GM23338 (cell line): ENCODE data around the gene HLA-F.

Source experiments
- CREB1 ChIP-seq: fragments of 250-450 bp; sonication (Bioruptor Pico); IDR thresholded peaks from 2 replicates; pipeline ENCODE4 v1.5.0; 2020; ENCODE audit warnings: low read depth, mild to moderate bottlenecking, moderate library complexity
- ETS1 ChIP-seq: IDR thresholded peaks from 2 replicates; pipeline ENCODE4 v1.6.1; 2016; ENCODE audit warnings: antibody characterized with exemption
- EZH2 ChIP-seq: fragments of 200-600 bp; sonication (generic); IDR thresholded peaks from one replicate; pipeline ENCODE4 v1.8.0; 2017; ENCODE audit warnings: antibody characterized with exemption, mild to moderate bottlenecking, low read depth; ENCODE audit not compliant: unreplicated experiment
- EZH2phosphoT487 ChIP-seq: fragments of 200-600 bp; sonication (generic); IDR thresholded peaks from one replicate; pipeline ENCODE4 v1.8.1; 2018; ENCODE audit warnings: antibody characterized with exemption; ENCODE audit not compliant: unreplicated experiment
- JUNB ChIP-seq: IDR thresholded peaks from one replicate; pipeline ENCODE4 v1.6.1; 2016; ENCODE audit warnings: antibody characterized with exemption; ENCODE audit not compliant: unreplicated experiment
- POLR2AphosphoS5 ChIP-seq: IDR thresholded peaks from 2 replicates; pipeline ENCODE4 v1.6.1; 2016; ENCODE audit warnings: antibody characterized with exemption, low read depth
- REST ChIP-seq: IDR thresholded peaks from one replicate; pipeline ENCODE4 v1.6.1; 2018; ENCODE audit warnings: antibody characterized with exemption; ENCODE audit not compliant: unreplicated experiment
- TF ChIP-seq, protein P1 (sequence below), 2 experiments: fragments of 200-600 bp in 1 of 2; sonication (generic) in 1 of 2; conservative IDR thresholded peaks; 2 replicates each; pipeline versions ENCODE4 v1.5.1 to v1.6.1; 2016 to 2017; ENCODE audit warnings: antibody characterized with exemption in 2 of 2, low read depth in 2 of 2, mild to moderate bottlenecking in 2 of 2, moderate library complexity in 1 of 2
- TF ChIP-seq, protein P2 (sequence below): fragments of 250-450 bp; sonication (Bioruptor Pico); IDR thresholded peaks from 2 replicates; pipeline ENCODE4 v1.5.0; 2020; ENCODE audit warnings: mild to moderate bottlenecking, moderate library complexity

GRCh38 chr6:29728875-29729270 lies 5.6 kb downstream of the HLA-F start:
- TF ChIP-seq, protein P1, sequence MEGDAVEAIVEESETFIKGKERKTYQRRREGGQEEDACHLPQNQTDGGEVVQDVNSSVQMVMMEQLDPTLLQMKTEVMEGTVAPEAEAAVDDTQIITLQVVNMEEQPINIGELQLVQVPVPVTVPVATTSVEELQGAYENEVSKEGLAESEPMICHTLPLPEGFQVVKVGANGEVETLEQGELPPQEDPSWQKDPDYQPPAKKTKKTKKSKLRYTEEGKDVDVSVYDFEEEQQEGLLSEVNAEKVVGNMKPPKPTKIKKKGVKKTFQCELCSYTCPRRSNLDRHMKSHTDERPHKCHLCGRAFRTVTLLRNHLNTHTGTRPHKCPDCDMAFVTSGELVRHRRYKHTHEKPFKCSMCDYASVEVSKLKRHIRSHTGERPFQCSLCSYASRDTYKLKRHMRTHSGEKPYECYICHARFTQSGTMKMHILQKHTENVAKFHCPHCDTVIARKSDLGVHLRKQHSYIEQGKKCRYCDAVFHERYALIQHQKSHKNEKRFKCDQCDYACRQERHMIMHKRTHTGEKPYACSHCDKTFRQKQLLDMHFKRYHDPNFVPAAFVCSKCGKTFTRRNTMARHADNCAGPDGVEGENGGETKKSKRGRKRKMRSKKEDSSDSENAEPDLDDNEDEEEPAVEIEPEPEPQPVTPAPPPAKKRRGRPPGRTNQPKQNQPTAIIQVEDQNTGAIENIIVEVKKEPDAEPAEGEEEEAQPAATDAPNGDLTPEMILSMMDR (conservative IDR thresholded peaks at IDR 0.05; ENCODE audit: low read depth in 2 of 2), result no peak
- TF ChIP-seq EZH2, result no peak
- no peak for TF ChIP-seq REST
- TF ChIP-seq POLR2AphosphoS5, result no peak
- TF ChIP-seq CREB1, result no peak
- no peak for TF ChIP-seq EZH2phosphoT487
- no peak for TF ChIP-seq ETS1
- TF ChIP-seq JUNB, result no peak
- TF ChIP-seq, protein P2, sequence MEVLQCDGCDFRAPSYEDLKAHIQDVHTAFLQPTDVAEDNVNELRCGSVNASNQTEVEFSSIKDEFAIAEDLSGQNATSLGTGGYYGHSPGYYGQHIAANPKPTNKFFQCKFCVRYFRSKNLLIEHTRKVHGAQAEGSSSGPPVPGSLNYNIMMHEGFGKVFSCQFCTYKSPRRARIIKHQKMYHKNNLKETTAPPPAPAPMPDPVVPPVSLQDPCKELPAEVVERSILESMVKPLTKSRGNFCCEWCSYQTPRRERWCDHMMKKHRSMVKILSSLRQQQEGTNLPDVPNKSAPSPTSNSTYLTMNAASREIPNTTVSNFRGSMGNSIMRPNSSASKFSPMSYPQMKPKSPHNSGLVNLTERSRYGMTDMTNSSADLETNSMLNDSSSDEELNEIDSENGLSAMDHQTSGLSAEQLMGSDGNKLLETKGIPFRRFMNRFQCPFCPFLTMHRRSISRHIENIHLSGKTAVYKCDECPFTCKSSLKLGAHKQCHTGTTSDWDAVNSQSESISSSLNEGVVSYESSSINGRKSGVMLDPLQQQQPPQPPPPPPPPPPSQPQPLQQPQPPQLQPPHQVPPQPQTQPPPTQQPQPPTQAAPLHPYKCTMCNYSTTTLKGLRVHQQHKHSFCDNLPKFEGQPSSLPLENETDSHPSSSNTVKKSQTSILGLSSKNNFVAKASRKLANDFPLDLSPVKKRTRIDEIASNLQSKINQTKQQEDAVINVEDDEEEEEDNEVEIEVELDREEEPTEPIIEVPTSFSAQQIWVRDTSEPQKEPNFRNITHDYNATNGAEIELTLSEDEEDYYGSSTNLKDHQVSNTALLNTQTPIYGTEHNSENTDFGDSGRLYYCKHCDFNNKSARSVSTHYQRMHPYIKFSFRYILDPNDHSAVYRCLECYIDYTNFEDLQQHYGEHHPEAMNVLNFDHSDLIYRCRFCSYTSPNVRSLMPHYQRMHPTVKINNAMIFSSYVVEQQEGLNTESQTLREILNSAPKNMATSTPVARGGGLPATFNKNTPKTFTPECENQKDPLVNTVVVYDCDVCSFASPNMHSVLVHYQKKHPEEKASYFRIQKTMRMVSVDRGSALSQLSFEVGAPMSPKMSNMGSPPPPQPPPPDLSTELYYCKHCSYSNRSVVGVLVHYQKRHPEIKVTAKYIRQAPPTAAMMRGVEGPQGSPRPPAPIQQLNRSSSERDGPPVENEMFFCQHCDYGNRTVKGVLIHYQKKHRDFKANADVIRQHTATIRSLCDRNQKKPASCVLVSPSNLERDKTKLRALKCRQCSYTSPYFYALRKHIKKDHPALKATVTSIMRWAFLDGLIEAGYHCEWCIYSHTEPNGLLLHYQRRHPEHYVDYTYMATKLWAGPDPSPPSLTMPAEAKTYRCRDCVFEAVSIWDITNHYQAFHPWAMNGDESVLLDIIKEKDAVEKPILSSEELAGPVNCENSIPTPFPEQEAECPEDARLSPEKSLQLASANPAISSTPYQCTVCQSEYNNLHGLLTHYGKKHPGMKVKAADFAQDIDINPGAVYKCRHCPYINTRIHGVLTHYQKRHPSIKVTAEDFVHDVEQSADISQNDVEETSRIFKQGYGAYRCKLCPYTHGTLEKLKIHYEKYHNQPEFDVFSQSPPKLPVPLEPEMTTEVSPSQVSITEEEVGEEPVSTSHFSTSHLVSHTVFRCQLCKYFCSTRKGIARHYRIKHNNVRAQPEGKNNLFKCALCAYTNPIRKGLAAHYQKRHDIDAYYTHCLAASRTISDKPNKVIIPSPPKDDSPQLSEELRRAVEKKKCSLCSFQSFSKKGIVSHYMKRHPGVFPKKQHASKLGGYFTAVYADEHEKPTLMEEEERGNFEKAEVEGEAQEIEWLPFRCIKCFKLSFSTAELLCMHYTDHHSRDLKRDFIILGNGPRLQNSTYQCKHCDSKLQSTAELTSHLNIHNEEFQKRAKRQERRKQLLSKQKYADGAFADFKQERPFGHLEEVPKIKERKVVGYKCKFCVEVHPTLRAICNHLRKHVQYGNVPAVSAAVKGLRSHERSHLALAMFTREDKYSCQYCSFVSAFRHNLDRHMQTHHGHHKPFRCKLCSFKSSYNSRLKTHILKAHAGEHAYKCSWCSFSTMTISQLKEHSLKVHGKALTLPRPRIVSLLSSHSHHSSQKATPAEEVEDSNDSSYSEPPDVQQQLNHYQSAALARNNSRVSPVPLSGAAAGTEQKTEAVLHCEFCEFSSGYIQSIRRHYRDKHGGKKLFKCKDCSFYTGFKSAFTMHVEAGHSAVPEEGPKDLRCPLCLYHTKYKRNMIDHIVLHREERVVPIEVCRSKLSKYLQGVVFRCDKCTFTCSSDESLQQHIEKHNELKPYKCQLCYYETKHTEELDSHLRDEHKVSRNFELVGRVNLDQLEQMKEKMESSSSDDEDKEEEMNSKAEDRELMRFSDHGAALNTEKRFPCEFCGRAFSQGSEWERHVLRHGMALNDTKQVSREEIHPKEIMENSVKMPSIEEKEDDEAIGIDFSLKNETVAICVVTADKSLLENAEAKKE, result no peak
